Hepatocyte (in vitro differentiated cells): ENCODE data around the gene ZNF607. TPM values are rescaled to one million over a fixed set of nuclear protein-coding genes. Genes with fewer than 3 reads are reported as not detected.
A peak's percentile ranks its signal among the peaks of the same experiment; 100 is the strongest.

ENCODE experiments used
- DNase-seq: peaks from one replicate; pipeline ENCODE4 v3.0.0-alpha.2; 2016; ENCODE audit warnings: low spot score
- H2AFZ ChIP-seq: fragments of 200-600 bp; sonication (generic); 2 replicates; pipeline ENCODE4 v1.6.0; 2016; ENCODE audit warnings: antibody characterized with exemption, mild to moderate bottlenecking
- H3K27ac ChIP-seq: fragments of 200-600 bp; sonication (generic); 2 replicates; pipeline ENCODE4 v1.5.1; 2016; ENCODE audit warnings: mild to moderate bottlenecking
- H3K27me3 ChIP-seq: fragments of 200-600 bp; sonication (generic); 2 replicates; pipeline ENCODE4 v1.6.1; 2016
- H3K36me3 ChIP-seq: fragments of 200-600 bp; sonication (generic); replicated peaks from 2 replicates; pipeline ENCODE4 v1.5.1; 2016; ENCODE audit warnings: low read depth; ENCODE audit not compliant: insufficient read depth
- H3K4me1 ChIP-seq: fragments of 200-600 bp; sonication (generic); 2 replicates; pipeline ENCODE4 v1.5.1; 2016; ENCODE audit warnings: mild to moderate bottlenecking, moderate library complexity; ENCODE audit not compliant: insufficient read depth
- H3K4me2 ChIP-seq: fragments of 200-600 bp; sonication (generic); 2 replicates; pipeline ENCODE4 v1.6.0; 2016
- H3K4me3 ChIP-seq: fragments of 200-600 bp; sonication (generic); 2 replicates; pipeline ENCODE4 v1.5.1; 2016; ENCODE audit warnings: mild to moderate bottlenecking
- H3K79me2 ChIP-seq: fragments of 200-600 bp; sonication (generic); 2 replicates; pipeline ENCODE4 v1.6.0; 2017; ENCODE audit warnings: mild to moderate bottlenecking
- H3K9me2 ChIP-seq: fragments of 200-600 bp; sonication (generic); replicated peaks from 2 replicates; pipeline ENCODE4 v1.6.0; 2017; ENCODE audit warnings: mild to moderate bottlenecking; ENCODE audit not compliant: insufficient read depth
- H3K9me3 ChIP-seq: fragments of 200-600 bp; sonication (generic); 2 replicates; pipeline ENCODE4 v1.5.1; 2016; ENCODE audit warnings: low read depth, mild to moderate bottlenecking
- H4K20me1 ChIP-seq: fragments of 200-600 bp; sonication (generic); 2 replicates; pipeline ENCODE4 v1.6.0; 2016; ENCODE audit warnings: mild to moderate bottlenecking; ENCODE audit not compliant: insufficient read depth, poor library complexity, severe bottlenecking
- EZH2 ChIP-seq: fragments of 200-600 bp; sonication (generic); IDR thresholded peaks from 2 replicates; pipeline ENCODE4 v1.6.1; 2016; ENCODE audit warnings: antibody characterized with exemption, mild to moderate bottlenecking, borderline replicate concordance
- EZH2phosphoT487 ChIP-seq: fragments of 200-600 bp; sonication (generic); IDR thresholded peaks from one replicate; pipeline ENCODE4 v1.6.1; 2018; ENCODE audit warnings: antibody characterized with exemption, mild to moderate bottlenecking, low read depth, moderate library complexity; ENCODE audit not compliant: unreplicated experiment, severe bottlenecking
- WGBS: methylation state at CpG from one replicate; pipeline ENCODE4 v1.1.6; 2016; ENCODE audit warnings: low lambda C conversion rate; ENCODE audit errors: missing lambda C conversion rate; 5-methylcytosine and 5-hydroxymethylcytosine counted together
- polyA plus RNA-seq: library from polyadenylated mRNA; unstranded; fragments of >200 nt; fragmentation: Nextera tagmentation; extraction: Ambion mirVana; gene quantifications from 2 replicates; pipeline ENCODE4 v1.2.1, GENCODE V29; 2016
- total RNA-seq: library from RNA; depleted of rRNA; stranded (reverse); fragments of >200 nt; gene quantifications from 2 replicates; pipeline ENCODE4 v1.2.3, GENCODE V29; 2014
- TF ChIP-seq, protein P1 (sequence below): fragments of 200-600 bp; sonication (generic); IDR thresholded peaks from 2 replicates; pipeline ENCODE4 v1.5.1; 2016; ENCODE audit warnings: antibody characterized with exemption, mild to moderate bottlenecking; ENCODE audit not compliant: poor library complexity

The ZNF607 gene
- total and polyA plus RNA-seq, 2 experiments from 2014 or later, result 2.3 to 4.8 TPM

GRCh38 chr19:37725181-37725580 is 5.6 kb upstream of the ZNF607 start:
- Histone ChIP-seq H3K9me2 (no peaks in the 10 kb centered on the region), H3K4me2 (no peak overlapping the region), H3K4me3 (no peak overlapping the region), H3K36me3 (no peaks in the 10 kb centered on the region), H3K4me1 (no peaks in the 10 kb centered on the region), H3K27ac (no peak overlapping the region), H3K79me2 (no peaks in the 10 kb centered on the region), H3K9me3 (no peaks in the 10 kb centered on the region), H4K20me1 (no peaks in the 10 kb centered on the region), H3K27me3 (no peaks in the 10 kb centered on the region), H2AFZ (no peak overlapping the region)
- 86% methylated on average over 2 of the region's 2 CpGs for WGBS
- no peak for DNase-seq
- TF ChIP-seq, protein P1, sequence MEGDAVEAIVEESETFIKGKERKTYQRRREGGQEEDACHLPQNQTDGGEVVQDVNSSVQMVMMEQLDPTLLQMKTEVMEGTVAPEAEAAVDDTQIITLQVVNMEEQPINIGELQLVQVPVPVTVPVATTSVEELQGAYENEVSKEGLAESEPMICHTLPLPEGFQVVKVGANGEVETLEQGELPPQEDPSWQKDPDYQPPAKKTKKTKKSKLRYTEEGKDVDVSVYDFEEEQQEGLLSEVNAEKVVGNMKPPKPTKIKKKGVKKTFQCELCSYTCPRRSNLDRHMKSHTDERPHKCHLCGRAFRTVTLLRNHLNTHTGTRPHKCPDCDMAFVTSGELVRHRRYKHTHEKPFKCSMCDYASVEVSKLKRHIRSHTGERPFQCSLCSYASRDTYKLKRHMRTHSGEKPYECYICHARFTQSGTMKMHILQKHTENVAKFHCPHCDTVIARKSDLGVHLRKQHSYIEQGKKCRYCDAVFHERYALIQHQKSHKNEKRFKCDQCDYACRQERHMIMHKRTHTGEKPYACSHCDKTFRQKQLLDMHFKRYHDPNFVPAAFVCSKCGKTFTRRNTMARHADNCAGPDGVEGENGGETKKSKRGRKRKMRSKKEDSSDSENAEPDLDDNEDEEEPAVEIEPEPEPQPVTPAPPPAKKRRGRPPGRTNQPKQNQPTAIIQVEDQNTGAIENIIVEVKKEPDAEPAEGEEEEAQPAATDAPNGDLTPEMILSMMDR, result no peak
- no peak for TF ChIP-seq EZH2phosphoT487
- no peak for TF ChIP-seq EZH2

DNA sequence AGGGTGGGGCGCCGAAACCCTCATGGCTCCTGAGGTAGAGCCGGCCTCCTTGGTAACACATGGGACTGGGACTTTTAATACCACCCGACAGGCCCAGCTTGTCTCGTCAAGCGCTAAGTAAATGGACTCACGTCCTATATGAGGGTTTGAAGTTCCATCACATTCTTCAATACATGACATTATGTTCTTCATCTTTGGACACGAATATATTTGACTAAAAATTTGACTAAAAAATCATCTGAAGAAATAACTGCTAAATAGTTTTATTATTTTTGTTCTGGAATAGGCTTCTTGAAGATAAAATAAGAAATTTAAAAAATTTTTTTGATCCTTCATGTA is 335 bp upstream of the ZNF607 start:
- Histone ChIP-seq H3K9me3 (no peaks in the 10 kb centered on the region), H3K27ac (no peak overlapping the region), H4K20me1 (no peaks in the 10 kb centered on the region), H3K27me3 (no peaks in the 10 kb centered on the region), H3K9me2 (no peaks in the 10 kb centered on the region), H3K4me3 (peak overlapping the region; percentile 15), H3K4me1 (peaks cover 5% of the 10 kb centered on the region), H2AFZ (peak overlapping the region; percentile 97), H3K36me3 (no peaks in the 10 kb centered on the region), H3K4me2 (peak overlapping the region; percentile 87), H3K79me2 (peaks cover 35% of the 10 kb centered on the region)
- TF ChIP-seq EZH2, result no peak
- no peak for TF ChIP-seq EZH2phosphoT487
- TF ChIP-seq, protein P1, result no peak
- WGBS, result 13% methylated on average over 8 of the region's 8 CpGs
- DNase-seq, result no peak

DNA sequence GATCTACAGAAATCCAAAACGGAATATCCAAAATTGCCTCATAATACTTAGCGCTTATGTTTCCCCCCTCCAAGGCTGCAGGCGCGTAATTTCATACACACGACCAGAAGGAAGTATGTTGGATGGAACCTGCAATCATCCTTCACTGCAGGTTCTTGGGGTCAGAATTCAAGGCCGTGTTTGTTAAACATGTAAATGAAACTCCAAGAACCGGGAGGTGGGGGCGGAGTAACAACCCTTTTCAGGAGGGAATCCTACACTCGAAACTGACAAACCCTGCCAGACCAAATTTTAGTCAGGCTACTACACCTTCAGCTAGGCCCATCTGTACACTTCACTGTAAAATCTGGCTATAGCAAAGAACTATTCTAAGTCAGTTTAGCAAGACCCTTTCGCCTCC is 1.3 kb downstream of the ZNF607 start:
- H3K4me1 ChIP-seq, result peaks cover 5% of the 10 kb centered on the region
- peak overlapping the region; percentile 87 for H3K27ac ChIP-seq
- WGBS, result 40% methylated on average over 10 of the region's 10 CpGs
- H3K9me3 ChIP-seq, result no peaks in the 10 kb centered on the region
- TF ChIP-seq EZH2 (no peak), EZH2phosphoT487 (no peak)
- TF ChIP-seq, protein P1, result no peak
- H3K27me3 ChIP-seq, result no peaks in the 10 kb centered on the region
- H3K36me3 ChIP-seq, result no peaks in the 10 kb centered on the region
- H2AFZ ChIP-seq, result peak overlapping the region; percentile 97
- DNase-seq, result peak; percentile 6
- H3K4me3 ChIP-seq, result peak overlapping the region; percentile 73
- H3K79me2 ChIP-seq, result peaks cover 44% of the 10 kb centered on the region
- no peaks in the 10 kb centered on the region for H3K9me2 ChIP-seq
- H4K20me1 ChIP-seq, result no peaks in the 10 kb centered on the region
- H3K4me2 ChIP-seq, result peak overlapping the region; percentile 87

- no peak overlapping the region for H2AFZ ChIP-seq
- peaks cover 5% of the 10 kb centered on the region for H3K4me1 ChIP-seq
- TF ChIP-seq, protein P1, result no peak
- TF ChIP-seq EZH2phosphoT487, result no peak
- no peak for TF ChIP-seq EZH2
- H3K4me2 ChIP-seq, result no peak overlapping the region
- peaks cover 54% of the 10 kb centered on the region for H3K79me2 ChIP-seq
- no peak for DNase-seq
- no peaks in the 10 kb centered on the region for H3K36me3 ChIP-seq
- H3K27ac ChIP-seq, result no peak overlapping the region
- WGBS, result 85% methylated on average over 2 of the region's 2 CpGs
- no peaks in the 10 kb centered on the region for H3K9me2 ChIP-seq
- H3K9me3 ChIP-seq, result no peaks in the 10 kb centered on the region
- H4K20me1 ChIP-seq, result no peaks in the 10 kb centered on the region
- no peaks in the 10 kb centered on the region for H3K27me3 ChIP-seq
- no peak overlapping the region for H3K4me3 ChIP-seq
Measured at GRCh38 chr19:37716140-37716539, 3.4 kb downstream of the ZNF607 start.
